Erythroblast (primary cell): ENCODE data around the gene PDLIM5.
"Not testable (repeated sequence)": the region's sequence is repeated elsewhere in the genome, so short reads cannot be mapped to it uniquely, and the experiment has no call there.

Source experiments
- GATA1 ChIP-seq: IDR thresholded peaks from 2 replicates; pipeline ENCODE4 v1.6.1; 2011; ENCODE audit warnings: low read depth, mild to moderate bottlenecking, control low read depth, low read length, moderate library complexity
- POLR2A ChIP-seq: IDR thresholded peaks from 2 replicates; pipeline ENCODE4 v1.6.1; 2011; ENCODE audit warnings: mild to moderate bottlenecking, low read length

GRCh38 chr4:94665021-94665420 is 213.3 kb downstream of the PDLIM5 start:
- TF ChIP-seq POLR2A, GATA1: not testable (repeated sequence)
